H1 (cell line): ENCODE data around the gene EED.

Experiments
- CEBPB ChIP-seq: IDR thresholded peaks from 2 replicates; pipeline ENCODE4 v1.6.1; 2012; ENCODE audit warnings: low read depth, low read length
- CREB1 ChIP-seq: IDR thresholded peaks from 2 replicates; pipeline ENCODE4 v1.6.1; 2012; ENCODE audit warnings: inconsistent platforms
- CTCF ChIP-seq, 3 experiments: IDR thresholded peaks; 1 replicate in 2 of 3; 2 replicates in 1 of 3; pipeline versions ENCODE4 v1.5.1 to v1.6.1; 2011; ENCODE audit warnings: low read length in 3 of 3, mild to moderate bottlenecking in 3 of 3, inconsistent platforms in 2 of 3, low read depth in 1 of 3, moderate library complexity in 1 of 3; ENCODE audit not compliant: insufficient read depth in 1 of 3; ENCODE audit errors: control extremely low read depth in 1 of 3
- EZH2 ChIP-seq: fragments of 200-600 bp; sonication (generic); IDR thresholded peaks from 2 replicates; pipeline ENCODE4 v1.7.1; 2012; ENCODE audit warnings: low read depth, mild to moderate bottlenecking, moderate library complexity, low read length, inconsistent platforms; ENCODE audit not compliant: severe bottlenecking
- FOSL1 ChIP-seq: IDR thresholded peaks from 2 replicates; pipeline ENCODE4 v1.6.1; 2011; ENCODE audit warnings: mild to moderate bottlenecking, low read depth, low read length, moderate library complexity; ENCODE audit not compliant: insufficient read depth
- GABPA ChIP-seq: IDR thresholded peaks from 2 replicates; pipeline ENCODE4 v1.6.1; 2011; ENCODE audit warnings: mild to moderate bottlenecking, low read length, moderate library complexity, borderline replicate concordance; ENCODE audit not compliant: insufficient read depth
- JUND ChIP-seq: IDR thresholded peaks from 2 replicates; pipeline ENCODE4 v1.6.1; 2011; ENCODE audit warnings: mild to moderate bottlenecking, improper control_type of control experiment, low read length
- MAX ChIP-seq: IDR thresholded peaks from 2 replicates; pipeline ENCODE4 v1.6.1; 2012; ENCODE audit warnings: inconsistent platforms
- POLR2A ChIP-seq, 2 experiments: IDR thresholded peaks; 1 replicate in 1 of 2; 2 replicates in 1 of 2; pipeline ENCODE4 v1.6.1; 2011; ENCODE audit warnings: low read depth in 2 of 2, low read length in 2 of 2, mild to moderate bottlenecking in 2 of 2; ENCODE audit errors: control extremely low read depth in 1 of 2
- POLR2AphosphoS5 ChIP-seq: IDR thresholded peaks from 2 replicates; pipeline ENCODE4 v1.6.1; 2011; ENCODE audit warnings: low read depth, low read length
- RBBP5 ChIP-seq: IDR thresholded peaks from 2 replicates; pipeline ENCODE4 v1.7.1; 2012; ENCODE audit warnings: low read depth, mild to moderate bottlenecking, inconsistent platforms, low read length, moderate library complexity, borderline replicate concordance
- YY1 ChIP-seq: IDR thresholded peaks from 2 replicates; pipeline ENCODE4 v1.6.1; 2011; ENCODE audit warnings: low read depth, mild to moderate bottlenecking, low read length
- ZNF274 ChIP-seq: IDR thresholded peaks from 2 replicates; pipeline ENCODE4 v1.7.0; 2012; ENCODE audit warnings: low read length, borderline replicate concordance; ENCODE audit errors: extremely low read depth

GRCh38 chr11:86255896-86256295, 11.3 kb downstream of the EED start:
- TF ChIP-seq RBBP5 (no peak), JUND (no peak), POLR2A (IDR thresholded peaks at IDR 0.05; ENCODE audit: control extremely low read depth in 1 of 2, low read depth in 2 of 2, low read length in 2 of 2) (no peak), FOSL1 (no peak), YY1 (no peak), CTCF (IDR thresholded peaks at IDR 0.05; ENCODE audit: control extremely low read depth in 1 of 3, insufficient read depth in 1 of 3, low read depth in 1 of 3, low read length in 3 of 3) (no peak), ZNF274 (no peak), EZH2 (no peak), POLR2AphosphoS5 (no peak), CEBPB (no peak), CREB1 (no peak), GABPA (no peak), MAX (no peak)
